NT2/D1 (cell line): ENCODE results near the gene UBAC2.

Experiments used
- SUZ12 ChIP-seq: IDR thresholded peaks from 2 replicates; pipeline ENCODE4 v1.6.1; 2011; ENCODE audit not compliant: insufficient read length, insufficient read depth; ENCODE audit errors: extremely low read depth
- ZNF274 ChIP-seq: IDR thresholded peaks from 2 replicates; pipeline ENCODE4 v1.6.1; 2011; ENCODE audit warnings: mild to moderate bottlenecking, low read depth, low read length

GRCh38 chr13:99406799-99407201 lies 206.1 kb downstream of the UBAC2 start:
- no peak for TF ChIP-seq ZNF274
- no peak for TF ChIP-seq SUZ12
